Right lobe of liver (tissue), 6 donors: Measurements from ENCODE around the gene PGAM5. TPM values are rescaled to one million over a fixed set of nuclear protein-coding genes. Genes with fewer than 3 reads are reported as not detected.
"Not testable (repeated sequence)": the region's sequence is repeated elsewhere in the genome, so short reads cannot be mapped to it uniquely, and the experiment has no call there.

Experiments
- ATAC-seq, 4 donors: fragments of 200-7000 bp; cut with Tn5 transposase; one replicate each; pipeline ENCODE4 v1.9.1; 2020; ENCODE audit warnings: mild to moderate bottlenecking in 4 of 4, moderate library complexity in 4 of 4
- DNase-seq, 3 donors: peaks; one replicate each; pipeline ENCODE4 v3.0.0-alpha.2; 2020
- H3K27ac ChIP-seq, 3 donors: fragments of 200-600 bp; one replicate each; pipeline ENCODE4 v1.8.0; 2022
- H3K27me3 ChIP-seq, 2 donors: fragments of 200-600 bp; one replicate each; pipeline ENCODE4 v1.8.0; 2022
- H3K36me3 ChIP-seq, 4 donors: fragments of 200-600 bp; sonication (generic) in 1 of 4; one replicate each; pipeline versions ENCODE4 v1.5.1 to v1.8.0; 2017 to 2022; ENCODE audit warnings: control low read depth in 1 of 4
- H3K4me1 ChIP-seq, 4 donors: fragments of 200-600 bp; sonication (generic) in 1 of 4; one replicate each; pipeline versions ENCODE4 v1.5.1 to v1.8.0; 2017 to 2022; ENCODE audit warnings: control low read depth in 1 of 4
- H3K4me3 ChIP-seq, 3 donors: fragments of 200-600 bp; one replicate each; pipeline ENCODE4 v1.8.0; 2022
- H3K9me3 ChIP-seq, 4 donors: fragments of 200-600 bp; sonication (generic) in 1 of 4; one replicate each; pipeline versions ENCODE4 v1.5.1 to v1.8.0; 2017 to 2022; ENCODE audit warnings: control low read depth in 1 of 4
- CTCF ChIP-seq, 4 donors: fragments of 200-600 bp in 3 of 4; fragments of 450-650 bp in 1 of 4; IDR thresholded peaks; one replicate each; pipeline versions ENCODE4 v1.5.1 to v1.8.0; 2016 to 2022; ENCODE audit warnings: antibody characterized with exemption in 4 of 4, mild to moderate bottlenecking in 2 of 4
- POLR2A ChIP-seq: fragments of 450-650 bp; IDR thresholded peaks from one replicate; pipeline ENCODE4 v1.6.1; 2017; ENCODE audit warnings: antibody characterized with exemption, mild to moderate bottlenecking
- WGBS: methylation state at CpG from one replicate; pipeline ENCODE4 v1.1.6; 2018; ENCODE audit warnings: low coverage, low lambda C conversion rate; ENCODE audit not compliant: insufficient coverage; ENCODE audit errors: missing lambda C conversion rate; 5-methylcytosine and 5-hydroxymethylcytosine counted together
- intact Hi-C, 2 donors: fragments of 100-400 bp; cut with DNase I; formaldehyde crosslinking; loops; one replicate each; pipeline versions ENCODE4 v1.11.2 to v1.14.1; 2022
- total RNA-seq, 6 experiments: library from RNA; depleted of rRNA in 2 of 6; stranded (reverse); fragments of >200 nt in 2 of 6; fragmentation: NEBNext Ultra II Directional in 3 of 6; extraction: Animal tissue kit (Norgen Biotek cat#: 25700) in 3 of 6; gene quantifications; one replicate each; pipeline versions ENCODE4 v1.1.0 to v1.2.4, GENCODE V29; 2016 to 2023
- donor health status: DM: no; HTN: yes; CAD: no.
- donor health status: DM: no; HTN: no; CAD: no.
- donor health status: DM: no; HTN: no; CAD: no.
- donor health status: DM: no; HTN: yes; CAD: no.
- donor health status: DM: no; HTN: yes; CAD: no.

The PGAM5 gene
- total RNA-seq, 6 experiments from 2014 or later, result 22.7 to 50.7 (median 27.6) TPM

- Histone ChIP-seq H3K9me3 (no peaks in the 10 kb centered on the region), H3K36me3 (peaks cover 0 to 16% (median 6%) of the 10 kb centered on the region in 4 donors), H3K27ac (peak overlapping the region in 2 of 3 donors; percentile 50 to 94), H3K4me1 (peaks cover 0 to 19% (median 9%) of the 10 kb centered on the region in 4 donors), H3K27me3 (no peaks in the 10 kb centered on the region), H3K4me3 (peak overlapping the region; percentile 62 to 96 (median 62))
- intact Hi-C loops, result no loop called here
- DNase-seq (no peak), ATAC-seq (no peak)
- TF ChIP-seq POLR2A, result no peak
- no peak for TF ChIP-seq CTCF (IDR thresholded peaks at IDR 0.05)
- 0% methylated on average over 11 of the region's 55 CpGs for WGBS
These were observed 23.8 kb upstream of the PGAM5 start for GRCh38 chr12:132686825-132687210.

GRCh38 chr12:132687211-132688164 is 23.2 kb upstream of the PGAM5 start, which contains the start of the genes POLE and PXMP2:
POLE (minus strand) TSS chr12:132687342; CDS start chr12:132687315, 27 bp downstream.
PXMP2 (plus strand) TSS chr12:132687587; CDS start chr12:132687671, 84 bp downstream.
- no peaks in the 10 kb centered on the region for H3K27me3 ChIP-seq
- intact Hi-C loops, result no loop called here
- DNase-seq (peak; percentile 96 to 98 (median 97)), ATAC-seq (peak; percentile 94 to 97 (median 95))
- H3K4me1 ChIP-seq, result peaks cover 0 to 19% (median 9%) of the 10 kb centered on the region in 4 donors
- TF ChIP-seq POLR2A (peak; percentile 88), CTCF (IDR thresholded peaks at IDR 0.05) (peak in 1 of 4 donors; percentile 8)
- WGBS, result 0% methylated on average over 9 of the region's 134 CpGs
- peak within 1 kb of the TSS; percentile 62 to 96 (median 62) for H3K4me3 ChIP-seq
- peaks cover 0 to 16% (median 6%) of the 10 kb centered on the region in 4 donors for H3K36me3 ChIP-seq
- H3K9me3 ChIP-seq, result no peaks in the 10 kb centered on the region
- peak within 1 kb of the TSS; percentile 51 to 94 (median 69) for H3K27ac ChIP-seq

GRCh38 chr12:132689227-132689626 is 21.4 kb upstream of the PGAM5 start:
- Histone ChIP-seq H3K9me3 (no peaks in the 10 kb centered on the region), H3K27me3 (no peaks in the 10 kb centered on the region), H3K4me1 (peaks cover 0 to 19% (median 9%) of the 10 kb centered on the region in 4 donors), H3K27ac (peak overlapping the region in 2 of 3 donors; percentile 34 to 64), H3K36me3 (peaks cover 0 to 16% (median 6%) of the 10 kb centered on the region in 4 donors), H3K4me3 (peak overlapping the region in 2 of 3 donors; percentile 43 to 50)
- TF ChIP-seq CTCF (IDR thresholded peaks at IDR 0.05) (no peak), POLR2A (no peak)
- WGBS, result 32% methylated on average over 16 of the region's 18 CpGs
- peak; percentile 67 to 79 (median 70) for ATAC-seq
- peak; percentile 60 to 92 (median 84) for DNase-seq
- intact Hi-C loops, result no loop called here

GRCh38 chr12:132690112-132690511 is 20.5 kb upstream of the PGAM5 start:
- no peak for TF ChIP-seq CTCF (IDR thresholded peaks at IDR 0.05)
- TF ChIP-seq POLR2A, result no peak
- Histone ChIP-seq H3K27me3 (no peaks in the 10 kb centered on the region), H3K9me3 (no peaks in the 10 kb centered on the region), H3K27ac (peak overlapping the region in 2 of 3 donors; percentile 34 to 64), H3K4me3 (no peak overlapping the region), H3K36me3 (peaks cover 0 to 16% (median 6%) of the 10 kb centered on the region in 4 donors), H3K4me1 (peaks cover 0 to 20% (median 9%) of the 10 kb centered on the region in 4 donors)
- 77% methylated on average over 8 of the region's 9 CpGs for WGBS
- intact Hi-C loops, result no loop called here
- ATAC-seq (no peak), DNase-seq (no peak)

- ATAC-seq, H3K27me3 ChIP-seq, intact Hi-C loops, H3K9me3 ChIP-seq, H3K4me3 ChIP-seq, DNase-seq, H3K27ac ChIP-seq: not testable (repeated sequence)
- H3K4me1 ChIP-seq, result peaks cover 0 to 23% (median 4%) of the 10 kb centered on the region in 4 donors
- H3K36me3 ChIP-seq, result peaks cover 0 to 30% (median 11%) of the 10 kb centered on the region in 4 donors
- no CpG with 5 or more reads among the region's 3 CpGs for WGBS
These were observed 18.6 kb upstream of the PGAM5 start for GRCh38 chr12:132692030-132692429.

- intact Hi-C loops, DNase-seq, ATAC-seq, H3K4me3 ChIP-seq, H3K27me3 ChIP-seq, H3K9me3 ChIP-seq: not testable (repeated sequence)
- peak overlapping the region in 1 of 3 donors; percentile 65 for H3K27ac ChIP-seq
- H3K36me3 ChIP-seq, result peaks cover 0 to 44% (median 21%) of the 10 kb centered on the region in 4 donors
- WGBS, result no CpG with 5 or more reads among the region's 3 CpGs
- peaks cover 0 to 37% (median 9%) of the 10 kb centered on the region in 4 donors for H3K4me1 ChIP-seq
These were observed 15.8 kb upstream of the PGAM5 start for GRCh38 chr12:132694888-132695287.
